ENCODE data around the gene TOMM70.

TOMM70 gene

GRCh38 chr3:100425316-100425715, 24.4 kb upstream of the TOMM70 start:
- no peak for ATAC-seq
- no peak for TF ChIP-seq TOX (CRISPR knock-in tag; IDR thresholded peaks at IDR 0.05; ENCODE audit: borderline replicate concordance)

GRCh38 chr3:100424261-100424660, 23.4 kb upstream of the TOMM70 start:
- ATAC-seq = no peak
- TF ChIP-seq CSDC2 (CRISPR knock-in tag; IDR thresholded peaks at IDR 0.05) = no peak
- no peak for TF ChIP-seq ZFP3 (CRISPR knock-in tag; IDR thresholded peaks at IDR 0.05)
- no peak for TF ChIP-seq CREB5 (CRISPR knock-in tag; IDR thresholded peaks at IDR 0.05; ENCODE audit: low read depth)

DNA sequence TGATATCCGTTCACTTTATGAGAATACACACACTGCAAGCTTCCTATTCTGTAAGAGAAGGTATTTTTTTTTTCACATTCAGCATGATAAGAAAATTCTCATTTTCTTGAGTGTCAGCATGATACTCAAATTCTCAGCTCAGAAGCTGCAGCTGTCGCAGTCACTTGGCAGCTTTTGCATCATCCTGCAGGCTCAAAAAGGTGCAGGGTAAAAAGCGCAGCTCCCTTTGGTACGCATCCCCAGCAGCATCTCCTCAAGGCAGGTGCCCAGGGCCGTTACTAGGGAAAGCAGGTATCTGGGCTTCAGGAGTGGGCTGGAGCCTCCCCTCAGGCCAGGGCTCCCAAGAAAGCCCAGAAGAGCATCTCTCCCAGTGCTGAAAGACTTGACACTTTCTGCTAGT, 22.7 kb upstream of the TOMM70 start:
- no peak for TF ChIP-seq BACH2 (CRISPR knock-in tag; IDR thresholded peaks at IDR 0.05; ENCODE audit: borderline replicate concordance)
- TF ChIP-seq, protein P1, sequence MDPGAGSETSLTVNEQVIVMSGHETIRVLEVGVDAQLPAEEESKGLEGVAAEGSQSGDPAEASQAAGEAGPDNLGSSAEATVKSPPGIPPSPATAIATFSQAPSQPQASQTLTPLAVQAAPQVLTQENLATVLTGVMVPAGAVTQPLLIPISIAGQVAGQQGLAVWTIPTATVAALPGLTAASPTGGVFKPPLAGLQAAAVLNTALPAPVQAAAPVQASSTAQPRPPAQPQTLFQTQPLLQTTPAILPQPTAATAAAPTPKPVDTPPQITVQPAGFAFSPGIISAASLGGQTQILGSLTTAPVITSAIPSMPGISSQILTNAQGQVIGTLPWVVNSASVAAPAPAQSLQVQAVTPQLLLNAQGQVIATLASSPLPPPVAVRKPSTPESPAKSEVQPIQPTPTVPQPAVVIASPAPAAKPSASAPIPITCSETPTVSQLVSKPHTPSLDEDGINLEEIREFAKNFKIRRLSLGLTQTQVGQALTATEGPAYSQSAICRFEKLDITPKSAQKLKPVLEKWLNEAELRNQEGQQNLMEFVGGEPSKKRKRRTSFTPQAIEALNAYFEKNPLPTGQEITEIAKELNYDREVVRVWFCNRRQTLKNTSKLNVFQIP (CRISPR knock-in tag; IDR thresholded peaks at IDR 0.05; ENCODE audit: borderline replicate concordance, low read depth) = no peak
- TF ChIP-seq PPARA (CRISPR knock-in tag; IDR thresholded peaks at IDR 0.05; ENCODE audit: borderline replicate concordance) = no peak
- no peak for TF ChIP-seq ESRRG (CRISPR knock-in tag; IDR thresholded peaks at IDR 0.05)
- TF ChIP-seq ARNTL (CRISPR knock-in tag; IDR thresholded peaks at IDR 0.05; ENCODE audit: borderline replicate concordance, low read depth) = no peak
- no peak for TF ChIP-seq SNAI2 (CRISPR knock-in tag; IDR thresholded peaks at IDR 0.05)
- no peak for TF ChIP-seq TOX (CRISPR knock-in tag; IDR thresholded peaks at IDR 0.05; ENCODE audit: borderline replicate concordance)
- TF ChIP-seq ZNF70 (CRISPR knock-in tag; IDR thresholded peaks at IDR 0.05) = no peak
- no peak for TF ChIP-seq RARB (CRISPR knock-in tag; IDR thresholded peaks at IDR 0.05)
- TF ChIP-seq OSR1 (CRISPR knock-in tag; IDR thresholded peaks at IDR 0.05) = no peak
- no peak for TF ChIP-seq ISL1 (CRISPR knock-in tag; IDR thresholded peaks at IDR 0.05)
- TF ChIP-seq, protein P2, sequence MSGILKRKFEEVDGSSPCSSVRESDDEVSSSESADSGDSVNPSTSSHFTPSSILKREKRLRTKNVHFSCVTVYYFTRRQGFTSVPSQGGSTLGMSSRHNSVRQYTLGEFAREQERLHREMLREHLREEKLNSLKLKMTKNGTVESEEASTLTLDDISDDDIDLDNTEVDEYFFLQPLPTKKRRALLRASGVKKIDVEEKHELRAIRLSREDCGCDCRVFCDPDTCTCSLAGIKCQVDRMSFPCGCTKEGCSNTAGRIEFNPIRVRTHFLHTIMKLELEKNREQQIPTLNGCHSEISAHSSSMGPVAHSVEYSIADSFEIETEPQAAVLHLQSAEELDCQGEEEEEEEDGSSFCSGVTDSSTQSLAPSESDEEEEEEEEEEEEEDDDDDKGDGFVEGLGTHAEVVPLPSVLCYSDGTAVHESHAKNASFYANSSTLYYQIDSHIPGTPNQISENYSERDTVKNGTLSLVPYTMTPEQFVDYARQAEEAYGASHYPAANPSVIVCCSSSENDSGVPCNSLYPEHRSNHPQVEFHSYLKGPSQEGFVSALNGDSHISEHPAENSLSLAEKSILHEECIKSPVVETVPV (CRISPR knock-in tag; IDR thresholded peaks at IDR 0.05) = no peak
- TF ChIP-seq PATZ1 (CRISPR knock-in tag; IDR thresholded peaks at IDR 0.05; ENCODE audit: borderline replicate concordance) = no peak
- no peak for ATAC-seq

GRCh38 chr3:100420885-100421284, 20.0 kb upstream of the TOMM70 start:
- TF ChIP-seq CREB5 (CRISPR knock-in tag; IDR thresholded peaks at IDR 0.05; ENCODE audit: low read depth) = no peak
- no peak for TF ChIP-seq GLIS3 (CRISPR knock-in tag; IDR thresholded peaks at IDR 0.05)
- TF ChIP-seq ZC3H10 (CRISPR knock-in tag; IDR thresholded peaks at IDR 0.05) = no peak
- no peak for TF ChIP-seq PPARA (CRISPR knock-in tag; IDR thresholded peaks at IDR 0.05; ENCODE audit: borderline replicate concordance)
- no peak for TF ChIP-seq CSDC2 (CRISPR knock-in tag; IDR thresholded peaks at IDR 0.05)
- no peak for ATAC-seq

DNA sequence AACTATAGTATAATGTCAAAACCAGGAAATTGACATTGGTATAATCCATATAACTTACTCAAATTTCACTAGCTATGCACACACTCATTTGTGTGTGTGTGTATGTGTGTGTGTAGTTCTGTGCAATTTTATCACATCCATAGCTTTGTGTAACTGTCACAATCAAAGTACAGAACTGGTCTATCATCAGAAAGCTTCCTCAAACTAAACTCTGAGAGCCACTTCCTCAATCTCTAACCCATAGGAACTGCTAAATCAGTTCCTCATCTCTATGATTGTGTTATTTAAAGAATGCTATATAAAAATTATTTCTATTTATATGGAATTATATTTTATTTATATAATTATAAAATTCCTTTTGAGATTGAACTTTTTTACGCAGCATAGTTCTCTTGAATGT, 18.5 kb upstream of the TOMM70 start:
- ATAC-seq = no peak
- TF ChIP-seq TOX (CRISPR knock-in tag; IDR thresholded peaks at IDR 0.05; ENCODE audit: borderline replicate concordance) (no peak), ZFP3 (CRISPR knock-in tag; IDR thresholded peaks at IDR 0.05) (no peak), TCF4 (CRISPR knock-in tag; IDR thresholded peaks at IDR 0.05; ENCODE audit: borderline replicate concordance) (no peak), ARNTL (CRISPR knock-in tag; IDR thresholded peaks at IDR 0.05; ENCODE audit: borderline replicate concordance, low read depth) (no peak), PATZ1 (CRISPR knock-in tag; IDR thresholded peaks at IDR 0.05; ENCODE audit: borderline replicate concordance) (no peak), ZFP30 (CRISPR knock-in tag; IDR thresholded peaks at IDR 0.05) (no peak), ZNF70 (CRISPR knock-in tag; IDR thresholded peaks at IDR 0.05) (no peak), BACH2 (CRISPR knock-in tag; IDR thresholded peaks at IDR 0.05; ENCODE audit: borderline replicate concordance) (no peak), ZNF565 (CRISPR knock-in tag; conservative IDR thresholded peaks at IDR 0.05; ENCODE audit: low read depth) (no peak)
- TF ChIP-seq, protein P1 (CRISPR knock-in tag; IDR thresholded peaks at IDR 0.05; ENCODE audit: borderline replicate concordance, low read depth) = no peak

All from SK-N-SH treated with all-trans-retinoic acid at 6 μM for 48 hours (cell line).